ENCODE data around the gene GNA12.
"Not testable (repeated sequence)": the region's sequence is repeated elsewhere in the genome, so short reads cannot be mapped to it uniquely, and the experiment has no call there.

GNA12 gene

DNA sequence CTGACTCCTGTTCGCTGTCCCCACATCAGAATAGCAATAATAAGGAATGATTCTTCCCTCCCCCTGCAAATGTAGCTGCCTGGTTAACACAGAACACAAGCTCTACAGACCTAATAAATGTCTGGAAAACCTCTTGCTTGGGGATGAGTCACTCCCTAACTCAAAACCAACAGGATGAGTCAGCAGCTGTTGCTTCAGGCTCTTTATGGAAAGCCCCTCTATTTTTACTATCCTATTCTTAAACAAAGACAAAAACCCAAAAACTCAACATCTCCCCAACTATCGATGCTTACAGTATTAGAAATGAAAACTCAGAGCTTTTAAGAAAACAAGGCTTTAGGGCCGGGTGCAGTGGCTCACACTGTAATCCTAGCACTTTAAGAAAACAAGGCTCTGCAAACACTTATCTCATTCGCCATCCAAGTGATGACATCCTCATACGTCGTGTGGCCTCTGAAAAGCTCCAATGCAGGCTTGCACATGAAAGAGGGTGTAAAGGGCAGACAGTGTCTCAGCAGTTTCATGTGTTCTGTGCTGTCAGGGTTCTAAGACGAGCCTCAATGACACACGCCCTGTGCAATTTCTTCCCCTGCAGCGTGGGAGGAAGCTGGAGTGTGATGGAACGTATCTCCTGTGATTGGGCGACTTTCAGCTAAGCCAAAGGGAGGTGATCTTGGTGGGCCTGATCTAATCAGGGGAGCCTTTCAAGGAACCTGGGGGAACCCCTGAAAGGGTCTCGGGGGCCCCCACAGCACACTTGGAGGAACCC, 86.0 kb downstream of the GNA12 start:
- TF ChIP-seq ZFX (IDR thresholded peaks at IDR 0.05) (no peak), CTCF (conservative IDR thresholded peaks at IDR 0.05) (no peak)
- H3K27ac ChIP-seq: peak overlapping the region; percentile 51; the same call in 1 of the 2 replicates

DNA sequence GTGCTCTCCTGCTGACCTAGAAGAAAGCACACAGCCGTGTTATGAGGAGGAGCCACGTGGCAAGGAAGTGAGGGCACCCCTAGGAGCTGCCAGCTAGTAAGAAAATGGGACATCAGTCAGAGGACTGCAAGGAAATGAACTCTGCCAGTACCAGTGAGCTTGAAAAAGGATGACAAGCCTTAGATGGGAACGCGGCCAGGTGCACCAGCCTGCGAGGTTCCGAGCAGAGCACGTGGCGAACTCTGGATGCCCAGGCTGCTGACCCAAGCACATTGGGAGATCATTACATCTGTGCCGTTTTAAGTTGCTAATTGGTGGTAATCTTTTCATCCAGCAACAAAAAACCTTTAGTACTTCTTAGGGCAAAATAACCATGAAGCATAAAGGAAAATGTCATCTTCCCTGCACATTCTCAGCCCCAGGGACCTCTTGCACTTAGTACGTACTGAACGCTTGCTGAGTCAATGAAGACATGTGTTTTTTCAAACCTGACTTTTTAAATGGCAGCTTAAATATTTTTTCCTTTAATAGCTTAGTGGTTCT, 86.7 kb downstream of the GNA12 start:
- H3K27ac ChIP-seq: peak overlapping the region; percentile 51

GRCh38 chr7:2755531-2755930, 88.6 kb downstream of the GNA12 start:
- no peak overlapping the region for H3K27ac ChIP-seq
- no peak for TF ChIP-seq ZFX (IDR thresholded peaks at IDR 0.05)
- no peak for TF ChIP-seq CTCF (conservative IDR thresholded peaks at IDR 0.05)

More for the DNA sequence above, 86.7 kb downstream of the GNA12 start:
- TF ChIP-seq ZFX (IDR thresholded peaks at IDR 0.05) (no peak), CTCF (conservative IDR thresholded peaks at IDR 0.05) (no peak)

DNA sequence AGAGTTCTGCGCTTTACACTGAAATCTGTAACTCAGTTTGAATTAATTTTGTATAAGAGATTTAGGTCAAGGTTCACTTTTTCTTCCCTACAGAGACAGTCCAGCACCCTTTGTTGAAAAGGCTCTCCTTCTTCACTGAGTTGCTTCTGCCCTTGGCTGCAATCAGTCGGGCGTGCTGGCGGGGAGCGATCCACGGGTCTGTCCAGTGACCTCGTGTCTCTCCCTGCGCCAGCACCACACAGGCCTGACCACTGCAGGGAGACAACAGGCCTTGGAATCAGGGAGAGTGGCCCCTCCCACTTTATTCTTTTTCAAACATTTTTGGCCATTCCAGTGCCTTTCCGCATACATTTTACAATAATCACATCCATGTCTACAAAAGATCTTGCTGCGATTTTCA, 89.2 kb downstream of the GNA12 start:
- no peak for TF ChIP-seq CTCF (conservative IDR thresholded peaks at IDR 0.05)
- no peak for TF ChIP-seq ZFX (IDR thresholded peaks at IDR 0.05)
- H3K27ac ChIP-seq: no peak overlapping the region

DNA sequence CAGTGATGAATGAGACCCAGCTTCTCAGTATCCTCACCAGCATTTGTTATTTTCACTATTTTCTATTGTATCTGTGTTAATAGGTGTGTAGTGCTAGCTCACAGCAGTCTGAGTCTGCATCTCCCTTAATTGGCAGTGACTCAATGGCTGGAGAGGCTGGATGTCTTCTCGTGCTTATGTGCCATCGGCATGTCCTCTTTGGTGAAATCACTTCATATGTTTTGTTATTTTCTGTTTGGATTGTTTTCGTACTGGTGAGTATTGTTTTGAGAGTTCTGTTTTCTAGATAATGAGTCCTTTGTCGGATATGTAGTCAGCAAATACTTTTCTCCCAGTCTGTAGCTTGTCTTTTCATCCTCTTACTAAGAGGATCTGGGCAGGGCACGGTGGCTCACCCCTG, 90.0 kb downstream of the GNA12 start:
- H3K27ac ChIP-seq: no peak overlapping the region
- TF ChIP-seq ZFX (IDR thresholded peaks at IDR 0.05) (no peak), CTCF (conservative IDR thresholded peaks at IDR 0.05) (no peak)

- H3K27ac ChIP-seq: no peak overlapping the region
- no peak for TF ChIP-seq CTCF (conservative IDR thresholded peaks at IDR 0.05)
- TF ChIP-seq ZFX (IDR thresholded peaks at IDR 0.05): no peak
These were observed 91.0 kb downstream of the GNA12 start for GRCh38 chr7:2753148-2753547.

DNA sequence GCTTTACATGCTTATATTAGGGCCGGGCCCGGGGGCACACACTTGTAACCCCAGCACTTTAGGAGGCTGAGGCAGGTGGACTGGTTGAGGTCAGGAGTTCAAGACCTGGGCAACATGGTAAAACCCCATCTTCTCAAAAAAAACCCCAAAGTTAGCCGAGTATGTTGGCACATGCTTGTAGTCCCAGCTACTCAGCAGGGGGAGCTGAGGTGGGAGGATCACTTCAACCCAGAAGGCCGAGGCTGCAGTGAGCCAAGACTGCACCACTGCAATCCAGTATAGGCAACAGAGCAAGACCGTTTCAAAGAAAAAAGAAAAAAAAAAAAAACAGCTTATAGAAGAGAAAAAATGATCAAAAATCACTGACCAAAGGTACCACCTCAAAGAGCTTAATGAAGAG, 93.0 kb downstream of the GNA12 start:
- TF ChIP-seq ZFX (IDR thresholded peaks at IDR 0.05): no peak
- H3K27ac ChIP-seq: no peak overlapping the region

DNA sequence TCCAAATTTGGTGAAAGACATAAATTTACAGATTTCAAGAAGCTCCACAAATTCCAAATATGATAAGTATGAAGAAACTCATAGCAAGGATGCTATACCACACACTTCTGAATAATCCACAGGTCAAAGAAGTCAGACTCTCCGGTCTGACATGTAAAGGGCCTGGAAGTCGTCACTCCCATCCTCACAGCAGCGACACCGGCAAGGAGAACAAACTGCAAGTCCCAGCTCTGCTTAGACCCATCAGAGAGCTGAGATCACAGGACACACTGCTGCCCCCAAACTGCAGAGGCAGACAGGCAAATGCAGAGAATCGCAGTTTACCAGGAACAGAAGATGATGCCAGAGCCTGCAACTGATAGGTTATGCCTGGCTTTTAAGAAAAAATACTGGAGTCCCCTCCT, 94.1 kb downstream of the GNA12 start:
- H3K27ac ChIP-seq: no peak overlapping the region
- TF ChIP-seq CTCF (conservative IDR thresholded peaks at IDR 0.05): no peak
- TF ChIP-seq ZFX (IDR thresholded peaks at IDR 0.05): no peak

DNA sequence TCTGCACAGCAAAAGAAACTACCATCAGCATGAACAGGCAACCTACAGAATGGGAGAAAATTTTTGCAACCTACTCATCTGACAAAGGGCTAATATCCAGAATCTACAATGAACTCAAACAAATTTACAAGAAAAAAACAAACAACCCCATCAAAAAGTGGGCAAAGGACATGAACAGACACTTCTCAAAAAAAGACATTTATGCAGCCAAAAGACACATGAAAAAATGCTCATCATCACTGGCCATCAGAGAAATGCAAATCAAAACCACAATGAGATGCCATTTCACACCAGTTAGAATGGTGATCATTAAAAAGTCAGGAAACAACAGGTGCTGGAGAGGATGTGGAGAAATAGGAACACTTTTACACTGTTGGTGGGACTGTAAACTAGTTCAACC, 95.4 kb downstream of the GNA12 start:
- not testable (repeated sequence) for H3K27ac ChIP-seq

DNA sequence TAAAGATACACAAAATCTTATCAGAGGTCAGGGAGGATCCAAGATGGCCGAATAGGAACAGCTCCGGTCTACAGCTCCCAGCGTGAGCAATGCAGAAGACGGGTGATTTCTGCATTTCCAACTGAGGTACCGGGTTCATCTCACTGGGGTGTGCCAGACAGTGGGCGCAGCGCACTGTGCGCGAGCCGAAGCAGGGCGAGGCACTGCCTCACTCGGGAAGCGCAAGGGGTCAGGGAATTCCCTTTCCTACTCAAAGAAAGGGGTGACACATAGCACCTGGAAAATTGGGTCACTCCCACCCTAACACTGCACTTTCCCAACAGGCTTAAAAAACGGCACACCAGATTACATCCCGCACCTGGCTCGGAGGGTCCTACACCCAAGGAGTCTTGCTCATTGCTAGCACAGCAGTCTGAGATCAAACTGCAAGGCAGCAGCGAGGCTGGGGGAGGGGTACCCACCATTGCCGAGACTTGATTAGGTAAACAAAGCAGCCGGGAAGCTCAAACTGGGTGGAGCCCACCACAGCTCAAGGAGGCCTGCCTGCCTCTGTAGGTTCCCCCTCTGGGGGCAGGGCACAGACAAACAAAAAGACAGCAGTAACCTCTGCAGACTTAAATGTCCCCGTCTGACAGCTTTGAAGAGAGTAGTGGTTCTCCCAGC, 100.5 kb downstream of the GNA12 start:
- H3K27ac ChIP-seq: not testable (repeated sequence)
